ENCODE data around the gene MAML3.

The MAML3 gene

DNA sequence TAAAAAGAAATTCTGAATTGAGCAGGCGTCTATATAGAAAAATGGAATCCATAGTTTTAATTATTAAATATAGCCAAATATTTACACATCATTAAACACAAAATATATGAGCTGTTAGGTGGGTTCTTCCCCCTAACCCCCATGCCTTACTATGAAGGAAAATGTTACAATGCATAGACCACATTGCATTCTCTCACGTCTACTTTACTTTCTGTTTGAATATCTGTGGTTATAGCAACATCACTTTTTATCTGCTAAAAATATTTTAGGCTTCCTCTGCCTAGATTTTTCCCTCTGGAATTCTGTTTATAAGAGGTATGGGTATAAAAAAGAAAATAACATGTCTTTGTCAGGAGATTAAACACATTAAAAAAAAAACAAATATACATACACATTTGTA, 73.1 kb downstream of the MAML3 start:
- DNase-seq (ENCODE audit: low read depth in 2 of 2, low spot score in 1 of 2), result no peak

DNA sequence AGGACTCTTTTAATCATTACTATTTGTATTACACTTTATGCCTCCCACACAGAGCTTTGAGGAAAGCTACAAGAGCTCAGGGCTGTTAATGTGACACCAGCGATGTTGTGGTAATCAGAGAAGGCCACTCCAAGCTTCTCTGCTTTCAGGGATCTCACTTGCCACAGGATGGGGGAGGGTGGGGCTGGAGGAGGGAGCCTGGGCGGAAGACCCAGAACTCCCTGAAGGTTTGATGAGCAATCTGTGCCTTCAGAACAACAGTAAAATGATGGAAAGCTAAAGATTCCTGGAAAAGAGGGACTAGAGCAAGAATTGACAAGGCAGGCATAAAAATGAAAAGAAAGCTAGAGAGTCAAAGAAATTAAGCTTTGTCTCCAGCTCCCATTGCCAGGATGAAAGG, 75.6 kb downstream of the MAML3 start:
- DNase-seq (ENCODE audit: low read depth in 2 of 2, low spot score in 1 of 2), result no peak

DNA sequence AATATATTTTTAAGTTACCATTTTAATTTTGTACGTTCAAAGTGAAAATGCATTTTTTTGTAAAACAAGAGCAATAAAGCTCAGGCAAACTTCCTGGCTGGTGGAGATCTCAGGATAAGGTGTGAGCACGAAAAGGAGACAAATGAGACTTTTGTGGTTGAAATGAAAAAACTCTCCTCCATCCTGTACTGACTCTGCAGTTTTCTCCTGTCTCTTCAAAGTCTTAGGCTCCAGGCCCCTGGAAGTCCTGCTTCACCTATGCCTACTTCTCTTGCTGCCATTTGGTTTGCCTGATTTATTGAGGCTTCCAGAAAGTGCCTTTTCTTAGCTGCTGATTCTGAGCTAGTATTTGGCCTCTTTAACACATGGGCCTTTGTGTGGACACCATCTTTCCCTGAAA, 77.7 kb downstream of the MAML3 start:
- no peak for DNase-seq (ENCODE audit: low read depth in 2 of 2, low spot score in 1 of 2)

DNA sequence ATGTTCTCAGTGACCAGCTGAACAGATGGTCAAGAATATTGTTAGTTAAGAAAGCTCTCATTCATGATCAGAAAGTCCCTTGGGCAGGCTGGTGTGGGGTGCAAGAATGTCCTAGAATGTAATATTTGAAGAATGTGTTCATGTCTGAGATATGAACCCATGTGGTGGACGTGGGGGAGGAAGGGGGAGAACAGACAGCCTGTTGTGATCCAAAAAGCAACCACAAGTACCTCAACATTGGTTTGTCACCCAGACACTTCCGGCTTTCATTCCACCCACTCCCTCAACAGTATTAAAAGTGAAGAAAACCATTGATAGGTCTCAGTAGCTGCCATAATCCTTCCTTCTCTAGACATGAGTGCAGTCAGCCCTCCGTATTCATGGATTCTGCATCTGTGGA, 82.2 kb downstream of the MAML3 start:
- DNase-seq (ENCODE audit: low read depth in 2 of 2, low spot score in 1 of 2), result peak; percentile 26 to 59

DNA sequence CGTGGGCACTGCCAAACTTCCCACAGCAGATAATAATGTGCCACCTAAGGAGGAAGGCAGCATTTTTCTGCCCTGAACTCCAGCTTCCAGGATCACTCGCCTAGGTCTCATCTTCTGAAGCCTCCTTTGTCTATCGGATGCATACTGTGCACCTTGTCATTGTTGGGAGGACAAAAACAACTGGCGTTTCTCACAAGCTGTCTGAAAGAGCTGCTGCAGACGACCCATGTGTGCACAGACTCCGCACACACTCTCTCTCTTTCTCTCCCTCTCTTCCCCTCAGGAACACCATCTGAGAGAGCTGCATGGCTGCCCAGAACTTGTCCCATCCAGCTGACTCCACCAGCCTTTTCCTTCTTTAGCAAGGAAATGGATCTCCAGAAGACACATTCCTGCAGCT, 83.0 kb downstream of the MAML3 start:
- no peak for DNase-seq (ENCODE audit: low read depth in 2 of 2, low spot score in 1 of 2)

DNA sequence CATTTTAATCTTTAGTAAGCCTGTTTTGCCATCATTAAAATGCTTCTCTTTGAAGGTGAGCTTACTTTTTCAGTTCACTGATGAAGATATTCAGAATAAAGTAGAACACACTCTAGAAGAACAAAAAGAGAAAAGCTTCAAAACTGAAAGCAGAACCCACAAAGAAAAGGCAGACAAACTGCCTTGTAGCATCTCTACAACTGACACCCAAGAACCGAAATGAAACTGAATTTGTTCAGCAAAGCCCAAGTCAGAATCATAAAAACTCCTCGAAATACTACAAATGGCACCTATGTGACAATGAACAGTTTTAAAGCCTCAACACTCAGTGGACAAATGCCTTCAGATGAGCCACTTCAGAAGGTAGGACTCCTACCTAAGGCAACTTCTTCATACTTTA, 83.6 kb downstream of the MAML3 start:
- DNase-seq (ENCODE audit: low read depth in 2 of 2, low spot score in 1 of 2), result no peak

DNA sequence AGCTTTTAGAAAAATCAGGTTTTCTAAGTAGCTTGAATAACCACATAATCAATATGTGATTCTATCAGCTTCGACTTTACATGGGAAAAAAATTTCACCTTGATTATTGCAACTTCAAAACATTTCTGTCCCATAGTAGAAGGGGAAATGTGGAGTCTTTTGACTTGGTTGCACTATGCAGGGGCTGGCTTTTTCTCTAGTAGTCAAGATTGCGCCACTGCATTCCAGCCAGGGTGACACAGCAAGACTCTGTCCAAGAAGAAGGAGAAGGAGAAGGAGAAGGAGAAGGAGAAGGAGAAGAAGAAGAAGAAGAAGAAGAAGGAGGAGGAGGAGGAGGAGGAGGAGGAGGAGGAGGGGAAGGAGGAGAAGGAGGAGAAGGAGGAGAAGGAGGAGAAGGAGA, 84.9 kb downstream of the MAML3 start:
- DNase-seq (ENCODE audit: low read depth in 2 of 2, low spot score in 1 of 2), result no peak

DNA sequence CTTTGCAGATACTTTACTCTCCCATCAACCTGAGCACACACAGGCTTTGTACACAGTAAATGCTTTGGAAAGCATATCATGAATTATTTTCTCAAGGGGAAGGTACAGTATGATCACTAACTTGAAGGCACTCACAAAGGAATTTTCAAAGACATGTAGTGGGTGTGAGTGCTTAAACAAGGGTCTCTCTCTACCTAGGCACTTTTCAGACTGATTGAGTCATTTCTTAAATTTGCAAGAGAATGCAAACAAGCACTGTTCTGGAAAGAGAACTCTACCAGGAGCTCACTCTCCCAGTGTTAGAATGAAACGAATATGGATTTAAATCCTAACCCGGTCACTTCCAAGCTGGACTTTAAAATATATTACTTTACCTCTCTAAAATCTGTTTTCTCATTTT, 85.7 kb downstream of the MAML3 start:
- DNase-seq (ENCODE audit: low read depth in 2 of 2, low spot score in 1 of 2), result no peak

DNA sequence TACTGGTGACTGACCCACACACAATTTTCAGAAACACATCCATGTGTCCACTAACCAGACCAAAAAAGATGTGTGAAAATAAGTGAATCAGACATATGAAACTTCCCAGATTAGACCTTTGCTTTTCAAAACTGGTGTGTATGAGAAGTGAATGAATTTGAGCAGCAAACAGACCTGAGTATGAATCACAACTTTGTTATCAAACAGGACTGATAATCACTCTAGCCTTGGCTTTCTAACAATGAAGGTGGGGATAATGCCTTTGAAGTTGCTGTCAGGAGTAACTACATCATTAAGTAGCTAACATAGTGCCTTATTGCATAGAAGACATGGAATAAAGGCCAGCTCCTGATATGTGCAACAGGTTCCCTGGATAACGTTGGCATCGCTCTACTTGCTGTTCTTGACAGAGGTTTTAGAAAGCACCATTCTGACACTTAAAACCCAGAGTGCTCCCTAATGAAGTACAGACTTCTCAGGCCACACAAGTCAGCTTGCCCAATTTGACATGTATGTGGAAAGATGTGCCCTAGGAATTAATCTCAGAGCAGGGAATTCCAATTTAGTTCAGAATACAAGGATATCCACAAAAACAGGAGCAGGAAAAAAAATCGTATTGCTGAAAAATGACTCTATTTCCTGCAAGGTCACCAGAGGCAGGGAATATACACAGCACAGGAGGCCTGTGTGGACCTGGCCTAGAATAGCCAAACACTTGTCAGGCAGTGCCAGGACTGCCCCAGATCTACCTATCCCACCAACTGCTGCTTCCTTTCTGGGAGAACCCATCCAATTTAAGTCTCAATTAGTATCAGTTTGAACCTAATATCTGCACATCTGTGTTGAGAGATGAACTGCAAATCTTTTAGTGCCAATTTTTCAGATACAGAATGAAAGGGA, 87.7 kb downstream of the MAML3 start:
- no peak for DNase-seq (ENCODE audit: low read depth in 2 of 2, low spot score in 1 of 2)

DNA sequence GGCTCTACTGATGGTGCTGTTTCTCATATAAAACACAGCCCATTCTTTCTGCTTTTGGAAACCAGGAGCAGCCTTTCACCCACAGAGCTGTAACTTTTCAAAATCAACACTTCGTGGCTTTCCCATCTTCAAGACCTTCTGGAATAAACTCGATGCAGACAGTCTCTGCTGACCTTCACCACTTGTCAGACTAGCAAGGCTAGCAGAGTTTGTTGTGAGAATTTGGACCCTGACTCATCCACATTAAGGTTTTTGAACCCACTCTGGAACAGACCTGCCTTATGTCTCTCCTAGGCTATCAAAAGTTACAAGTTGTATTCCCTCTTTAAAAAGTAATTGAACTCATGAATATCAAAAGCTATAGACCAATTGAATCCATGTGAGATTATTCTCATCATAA, 88.6 kb downstream of the MAML3 start:
- DNase-seq (ENCODE audit: low read depth in 2 of 2, low spot score in 1 of 2), result no peak

DNA sequence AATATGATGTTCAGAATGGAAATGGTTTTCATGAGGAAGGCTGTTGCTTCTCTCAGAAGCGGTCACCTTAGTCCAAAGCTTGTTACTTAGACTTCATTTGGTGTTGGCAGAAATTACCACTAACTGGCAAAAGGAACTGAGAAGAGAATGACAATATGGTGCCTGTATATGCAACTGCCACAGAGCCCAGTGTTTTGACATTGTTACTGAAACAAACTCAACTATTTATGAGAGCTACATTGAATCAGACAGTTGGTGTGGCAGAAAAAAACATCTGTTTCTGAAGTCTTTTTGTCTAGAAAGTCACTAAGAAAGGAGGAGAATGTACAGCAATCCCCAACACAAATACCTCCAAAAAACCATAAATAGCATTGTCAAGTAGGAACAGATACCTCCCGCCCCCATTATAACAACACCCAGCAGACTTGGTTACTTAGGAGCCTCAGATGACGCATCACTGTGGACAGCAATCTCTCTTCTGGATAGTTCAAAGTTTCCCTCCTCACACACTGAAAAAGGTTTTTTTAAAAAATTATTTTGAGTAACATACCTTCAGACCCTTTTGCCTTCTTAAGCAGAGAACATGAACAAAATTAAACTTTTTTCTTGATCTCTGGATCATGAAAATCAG, 92.2 kb downstream of the MAML3 start:
- DNase-seq (ENCODE audit: low read depth in 2 of 2, low spot score in 1 of 2), result no peak

DNA sequence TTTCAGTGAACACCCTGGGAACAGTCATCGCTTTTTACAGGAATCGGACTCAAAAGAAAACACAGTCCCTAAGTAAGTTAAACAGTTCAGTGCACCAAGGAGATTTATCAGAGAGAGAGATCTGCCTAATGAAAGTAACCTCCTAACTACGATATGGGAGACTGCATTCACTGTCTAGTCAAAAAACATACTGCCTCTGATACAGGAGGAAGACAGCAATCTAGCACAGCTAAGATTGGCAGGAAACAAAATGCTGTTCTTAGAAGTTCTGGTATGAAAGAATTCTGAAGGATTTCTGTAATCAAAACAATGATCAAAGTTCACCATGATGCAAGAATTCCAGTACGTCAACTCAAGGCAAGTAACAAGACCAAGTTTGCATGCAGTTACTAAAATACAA, 92.8 kb downstream of the MAML3 start:
- no peak for DNase-seq (ENCODE audit: low read depth in 2 of 2, low spot score in 1 of 2)

DNA sequence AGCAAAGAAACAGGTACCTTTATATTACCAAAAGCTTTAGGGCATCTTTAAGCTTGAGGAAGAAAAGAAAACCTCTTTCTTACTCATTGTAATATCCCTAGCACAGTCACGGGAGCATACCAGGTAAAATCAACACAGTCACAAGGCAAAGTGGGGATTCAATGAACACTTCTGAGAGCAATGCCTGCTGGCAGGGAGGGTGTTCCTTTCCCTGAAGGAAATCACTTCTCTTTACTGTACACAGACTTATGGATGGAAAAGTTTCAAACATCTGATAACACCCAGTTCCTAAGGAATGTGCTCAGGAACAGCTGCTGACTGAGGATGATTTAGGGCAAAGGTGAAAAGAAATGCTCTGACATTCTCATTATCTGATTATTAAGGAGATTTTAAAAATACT, 94.8 kb downstream of the MAML3 start:
- no peak for DNase-seq (ENCODE audit: low read depth in 2 of 2, low spot score in 1 of 2)

DNA sequence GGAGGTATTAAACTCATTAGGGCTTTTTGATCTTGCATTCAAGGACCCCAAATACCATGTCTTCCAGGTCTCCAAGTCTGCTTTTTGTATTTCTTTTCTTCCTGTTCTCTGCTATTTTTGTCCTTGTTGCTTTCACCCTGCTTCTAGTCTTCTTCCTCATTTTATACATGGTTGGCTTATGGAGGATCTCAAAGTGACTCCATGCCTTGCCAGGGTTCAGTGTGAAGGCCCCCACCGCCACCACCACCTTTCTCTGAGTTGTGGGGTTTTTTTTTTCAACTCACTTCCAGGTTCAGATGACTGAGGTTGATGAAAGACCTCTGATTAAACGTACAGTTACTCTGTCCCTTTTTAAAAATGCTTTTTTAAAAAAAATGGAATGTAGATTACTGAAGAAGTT, 96.3 kb downstream of the MAML3 start:
- DNase-seq (ENCODE audit: low read depth in 2 of 2, low spot score in 1 of 2), result no peak

DNA sequence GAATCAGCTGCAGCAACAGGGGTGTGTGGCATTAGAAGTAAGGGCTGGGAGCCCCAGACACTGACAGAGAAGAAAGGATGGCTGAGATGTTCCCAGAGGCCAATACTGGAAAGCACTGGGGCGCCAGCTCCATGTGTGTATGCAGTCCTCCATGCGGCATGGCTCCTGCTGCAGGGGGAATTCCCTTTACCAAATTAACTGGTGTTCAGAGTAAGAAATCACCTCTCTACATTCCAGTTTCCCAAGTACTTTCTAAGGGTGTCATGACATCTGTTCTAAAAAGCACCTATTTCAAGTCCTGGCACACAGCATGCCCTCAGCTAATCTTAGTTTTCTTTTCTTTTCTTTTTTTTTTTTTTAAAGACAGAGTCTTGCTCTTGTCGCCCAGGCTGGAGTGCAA, 98.0 kb downstream of the MAML3 start:
- DNase-seq (ENCODE audit: low read depth in 2 of 2, low spot score in 1 of 2), result no peak

DNA sequence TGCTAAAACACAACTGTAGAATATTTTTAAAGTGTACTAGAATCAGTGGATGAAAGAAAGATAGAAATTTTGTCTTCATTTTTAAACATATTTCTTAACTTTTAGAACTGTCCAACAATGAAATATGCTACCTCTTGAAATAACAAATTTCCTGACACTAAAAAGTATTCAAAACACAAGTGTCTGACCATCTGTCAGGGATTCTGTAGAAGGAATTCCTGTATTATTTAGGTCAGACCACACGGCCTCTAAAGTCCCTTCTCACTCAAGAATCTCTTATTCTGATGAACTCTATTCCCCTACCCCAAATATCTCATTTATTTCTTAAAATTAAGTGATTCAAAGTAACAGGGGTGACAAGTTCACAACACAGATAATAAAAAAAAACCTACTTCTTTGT, 99.1 kb downstream of the MAML3 start:
- DNase-seq (ENCODE audit: low read depth in 2 of 2, low spot score in 1 of 2), result no peak

DNA sequence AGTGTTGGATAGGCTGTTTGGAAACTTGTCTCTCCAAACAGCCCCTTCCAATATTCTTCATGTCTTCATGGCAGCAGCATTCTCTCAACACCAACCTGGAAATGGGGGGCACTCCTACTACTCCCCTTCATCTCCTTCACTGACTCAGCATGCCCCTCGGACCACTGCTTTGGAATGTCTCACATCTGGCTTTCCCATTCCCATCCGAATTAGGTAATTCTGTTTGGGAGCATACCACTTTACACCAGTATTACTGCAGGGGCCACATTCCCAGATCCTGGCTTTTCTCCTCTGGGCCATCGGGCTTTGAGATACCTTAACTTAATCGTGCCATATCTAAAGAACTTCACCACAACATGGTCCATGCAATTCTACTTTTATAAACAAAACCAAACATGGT, 100.8 kb downstream of the MAML3 start:
- no peak for DNase-seq (ENCODE audit: low read depth in 2 of 2, low spot score in 1 of 2)

DNA sequence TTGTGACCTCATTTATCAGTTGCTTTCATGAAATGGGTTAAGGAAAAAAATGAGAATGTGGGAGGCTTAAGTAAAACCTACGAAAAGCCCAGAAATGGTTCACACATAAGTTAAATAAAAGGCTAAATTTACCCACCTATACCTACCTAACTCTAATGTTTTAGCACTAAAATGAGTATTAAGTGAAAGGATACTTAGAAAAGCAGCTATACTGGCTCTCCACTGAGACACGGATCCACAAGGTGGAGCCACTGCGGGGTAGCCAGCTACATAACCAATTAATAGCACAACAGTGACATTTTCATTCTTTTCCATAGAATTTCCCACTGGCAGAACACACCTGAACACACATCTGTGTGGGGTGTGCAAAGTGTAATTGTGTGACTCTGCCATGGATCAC, 101.9 kb downstream of the MAML3 start:
- DNase-seq (ENCODE audit: low read depth in 2 of 2, low spot score in 1 of 2), result no peak

DNA sequence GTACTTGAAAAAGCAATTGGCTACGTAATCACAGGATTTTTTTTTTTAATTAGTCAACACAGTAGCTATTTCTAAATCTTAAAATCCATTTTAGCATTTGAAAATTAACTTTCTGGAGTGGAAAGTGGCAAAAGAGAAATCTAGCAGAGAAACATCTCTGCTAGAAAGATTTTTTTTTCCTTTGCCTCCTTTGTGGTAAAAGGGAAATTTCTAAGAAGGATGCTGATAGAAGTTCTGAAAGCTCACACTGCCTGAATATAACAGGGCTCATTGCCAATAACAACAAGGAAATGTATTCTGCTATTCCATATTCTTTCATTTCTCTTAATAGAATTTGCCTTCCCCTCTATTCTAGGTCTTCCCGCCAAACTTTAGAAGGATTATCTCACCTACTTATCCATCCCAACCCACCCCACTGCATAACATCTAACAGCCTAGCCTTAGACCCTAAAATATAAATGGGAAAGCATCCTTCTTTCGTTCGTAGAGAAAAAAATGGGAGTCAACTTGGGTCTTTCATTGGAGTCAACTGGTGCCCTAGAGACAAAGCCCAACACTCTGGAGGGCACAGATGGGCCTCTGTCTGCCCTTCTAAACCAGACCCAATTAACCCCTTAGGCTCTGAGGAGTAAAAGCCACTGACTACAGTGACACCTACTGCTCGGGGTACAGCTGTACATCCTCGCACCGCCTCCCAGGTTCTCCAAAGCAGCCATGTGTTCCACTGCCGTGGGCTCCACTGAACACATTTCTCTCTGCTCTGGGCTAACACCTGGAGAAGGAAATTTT, 103.9 kb downstream of the MAML3 start:
- no peak for DNase-seq (ENCODE audit: low read depth in 2 of 2, low spot score in 1 of 2)

DNA sequence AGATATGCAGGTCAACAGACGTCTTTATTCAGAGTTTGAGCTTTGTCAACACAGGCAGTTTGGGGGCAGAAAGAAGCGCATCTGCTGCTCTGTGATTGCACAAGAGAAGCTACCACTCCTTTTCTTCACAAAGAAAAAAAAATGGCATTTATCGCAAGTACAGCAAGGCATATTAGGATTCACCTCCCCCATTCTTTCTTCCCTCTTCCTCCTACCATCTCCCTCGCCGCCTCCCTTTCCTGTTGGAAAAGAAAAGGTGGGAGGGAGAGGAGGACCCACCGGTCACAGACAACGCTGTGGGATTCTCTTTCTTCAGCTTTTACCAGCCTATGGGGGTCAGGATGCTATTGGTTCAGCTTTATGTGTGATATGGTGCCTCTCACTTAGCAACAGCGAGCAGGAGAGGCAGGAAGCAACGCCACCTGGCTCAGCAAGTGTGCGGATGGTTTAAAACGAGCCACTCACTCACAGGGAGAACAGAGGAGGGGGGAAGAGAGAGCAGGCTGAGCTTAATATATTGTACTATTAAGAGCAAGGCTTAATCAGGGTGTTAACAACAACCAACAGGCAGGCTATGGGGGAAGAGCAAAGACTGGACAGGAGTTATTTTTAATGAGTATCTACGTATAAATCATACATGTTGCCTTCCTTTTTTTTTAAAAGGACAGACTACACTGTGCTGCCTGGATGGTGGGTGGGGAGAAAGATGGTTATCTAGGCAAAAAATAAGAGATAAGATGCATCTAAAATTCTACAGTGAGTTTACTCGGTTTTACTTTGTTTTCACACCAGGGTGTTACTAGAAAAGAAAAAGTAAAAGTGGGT, 104.7 kb downstream of the MAML3 start:
- no peak for DNase-seq (ENCODE audit: low read depth in 2 of 2, low spot score in 1 of 2)

DNA sequence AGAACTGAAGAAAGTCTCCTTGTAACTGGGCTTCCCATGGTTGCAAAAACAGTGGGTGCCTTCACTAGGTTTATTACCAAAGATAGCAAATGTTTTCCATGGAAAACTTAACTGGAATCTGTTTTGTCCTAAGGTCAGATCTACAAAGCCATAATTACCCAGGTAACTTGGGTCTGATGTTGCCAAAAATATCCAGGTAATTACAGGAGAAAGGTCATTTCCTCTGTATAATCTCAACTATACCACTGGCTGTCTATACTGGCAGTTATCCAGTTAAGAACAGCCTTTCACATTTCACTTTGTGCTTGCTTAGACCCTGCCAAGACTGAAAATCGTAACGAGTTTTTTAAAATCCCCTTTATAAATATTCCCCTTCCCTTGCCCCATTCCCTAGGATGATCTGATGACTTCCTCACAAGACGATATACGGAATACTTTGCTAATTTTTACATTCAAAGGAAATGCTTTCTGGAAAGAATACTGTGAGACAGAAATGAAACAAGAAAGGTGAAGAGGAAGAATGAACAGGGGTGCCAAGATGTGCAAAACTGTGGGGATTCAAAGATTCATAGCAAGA, 105.5 kb downstream of the MAML3 start:
- no peak for DNase-seq (ENCODE audit: low read depth in 2 of 2, low spot score in 1 of 2)
